SK-N-SH (cell line): ENCODE measurements around the gene TFF3. TPM values are rescaled to one million over a fixed set of nuclear protein-coding genes. Genes with fewer than 3 reads are reported as not detected.

Source experiments
- CTCF ChIA-PET: fragments of 300-600, 350-600 bp; formaldehyde crosslinking; extraction: SDS; loops from one replicate; lab custom pipeline; 2021; lab: Yijun Ruan, JAX
- POLR2A ChIA-PET: fragments of 350-600 bp; sonication (Branson Sonifier 250); formaldehyde crosslinking; extraction: SDS; loops from one replicate; lab custom pipeline; 2020; ENCODE audit warnings: antibody characterized with exemption, inconsistent platforms; lab: Yijun Ruan, JAX
- DNase-seq: peaks from one replicate; pipeline ENCODE4 v3.0.0; 2012
- H2AFZ ChIP-seq: fragments of 200-600 bp; sonication (generic); 2 replicates; pipeline ENCODE4 v1.8.1; 2016; ENCODE audit warnings: antibody characterized with exemption, mild to moderate bottlenecking, low read depth
- H3F3A ChIP-seq: fragments of 200-600 bp; sonication (generic); replicated peaks from 2 replicates; pipeline ENCODE3; 2016; ENCODE audit warnings: antibody characterized with exemption, mild to moderate bottlenecking; ENCODE audit not compliant: insufficient read depth
- H3K27ac ChIP-seq, 2 experiments: fragments of 200-500 bp in 1 of 2; fragments of 200-600 bp in 1 of 2; sonication (Bioruptor generic) in 1 of 2; sonication (generic), shearing (Covaris generic) in 1 of 2; 2 replicates each; pipeline versions ENCODE4 v1.5.1 to v1.6.1; 2014 to 2016; ENCODE audit warnings: low read depth in 2 of 2, inconsistent platforms in 1 of 2, low read length in 1 of 2, mild to moderate bottlenecking in 1 of 2, mixed read lengths in 1 of 2
- H3K27me3 ChIP-seq: fragments of 200-600 bp; sonication (generic), shearing (Covaris generic); 2 replicates; pipeline ENCODE4 v1.6.1; 2016; ENCODE audit warnings: mixed run types; ENCODE audit not compliant: insufficient read depth
- H3K36me3 ChIP-seq, 2 experiments: fragments of 200-500 bp in 1 of 2; fragments of 200-600 bp in 1 of 2; sonication (Bioruptor generic) in 1 of 2; sonication (generic) in 1 of 2; replicated peaks in 1 of 2; 2 replicates each; pipeline versions ENCODE3 to v1.5.1; 2014 to 2016; ENCODE audit warnings: low read length in 1 of 2, mild to moderate bottlenecking in 1 of 2; ENCODE audit not compliant: insufficient read depth in 2 of 2, control insufficient read depth in 1 of 2
- H3K4me1 ChIP-seq, 2 experiments: fragments of 200-500 bp in 1 of 2; fragments of 200-600 bp in 1 of 2; sonication (Bioruptor generic) in 1 of 2; sonication (generic), shearing (Covaris generic) in 1 of 2; 2 replicates each; pipeline versions ENCODE4 v1.5.1 to v1.6.1; 2014 to 2016; ENCODE audit warnings: low read depth in 1 of 2, low read length in 1 of 2, mixed run types in 1 of 2; ENCODE audit not compliant: insufficient read depth in 2 of 2, control insufficient read depth in 1 of 2
- H3K4me2 ChIP-seq: fragments of 200-600 bp; sonication (generic), shearing (Covaris generic); 2 replicates; pipeline ENCODE4 v1.6.1; 2017; ENCODE audit warnings: mixed run types
- H3K4me3 ChIP-seq, 2 experiments: fragments of 200-500 bp in 1 of 2; fragments of 200-600 bp in 1 of 2; sonication (Bioruptor generic) in 1 of 2; sonication (generic), shearing (Covaris generic) in 1 of 2; 2 replicates each; pipeline versions ENCODE4 v1.5.1 to v1.8.1; 2014 to 2016; ENCODE audit warnings: low read depth in 2 of 2, inconsistent platforms in 1 of 2, low read length in 1 of 2, mild to moderate bottlenecking in 1 of 2, mixed read lengths in 1 of 2, moderate library complexity in 1 of 2
- H3K79me2 ChIP-seq: fragments of 200-600 bp; sonication (generic); 2 replicates; pipeline ENCODE4 v1.8.1; 2017; ENCODE audit warnings: mild to moderate bottlenecking; ENCODE audit not compliant: insufficient read depth
- H3K9ac ChIP-seq: fragments of 200-600 bp; sonication (generic); 2 replicates; pipeline ENCODE4 v1.6.1; 2017; ENCODE audit warnings: mixed run types
- H3K9me2 ChIP-seq: fragments of 200-600 bp; sonication (generic); 2 replicates; pipeline ENCODE4 v1.6.1; 2017; ENCODE audit warnings: mixed run types
- H3K9me3 ChIP-seq: fragments of 200-600 bp; sonication (generic); 2 replicates; pipeline ENCODE4 v1.6.1; 2017; ENCODE audit warnings: mixed run types, mild to moderate bottlenecking, moderate library complexity
- H4K20me1 ChIP-seq: fragments of 200-600 bp; sonication (generic); 2 replicates; pipeline ENCODE4 v1.6.1; 2017; ENCODE audit warnings: mild to moderate bottlenecking, mixed run types; ENCODE audit not compliant: insufficient read depth
- ELF1 ChIP-seq: IDR thresholded peaks from 2 replicates; pipeline ENCODE4 v1.4.0; 2012
- IRF3 ChIP-seq: fragments of 150-350 bp; IDR thresholded peaks from 2 replicates; pipeline ENCODE4 v1.6.1; 2016; ENCODE audit warnings: mild to moderate bottlenecking, low read depth, low read length
- JUND ChIP-seq: IDR thresholded peaks from 2 replicates; pipeline ENCODE4 v1.4.0; 2012
- MAX ChIP-seq: IDR thresholded peaks from 2 replicates; pipeline ENCODE4 v1.4.0; 2012; ENCODE audit warnings: low read depth
- MEF2A ChIP-seq: IDR thresholded peaks from 2 replicates; pipeline ENCODE4 v1.4.0; 2012; ENCODE audit warnings: low read depth, borderline replicate concordance
- PBX3 ChIP-seq: IDR thresholded peaks from 2 replicates; pipeline ENCODE4; 2012
- REST ChIP-seq: IDR thresholded peaks from 2 replicates; pipeline ENCODE4 v1.6.1; 2012; ENCODE audit warnings: mild to moderate bottlenecking, low read depth, low read length, moderate library complexity
- RXRA ChIP-seq: IDR thresholded peaks from 2 replicates; pipeline ENCODE4 v1.4.0; 2012; ENCODE audit warnings: low read depth, mild to moderate bottlenecking, borderline replicate concordance
- SIN3A ChIP-seq: IDR thresholded peaks from 2 replicates; pipeline ENCODE4 v1.6.1; 2012; ENCODE audit warnings: low read depth, mild to moderate bottlenecking, low read length, moderate library complexity, borderline replicate concordance
- SMC3 ChIP-seq: IDR thresholded peaks from 2 replicates; pipeline ENCODE4 v1.6.1; 2012; ENCODE audit warnings: low read depth, low read length, improper control_type of control experiment
- YY1 ChIP-seq: IDR thresholded peaks from 2 replicates; pipeline ENCODE4 v1.4.0; 2012; ENCODE audit warnings: low read depth, mild to moderate bottlenecking
- ZBTB33 ChIP-seq: IDR thresholded peaks from 2 replicates; pipeline ENCODE4 v1.4.0; 2012; ENCODE audit warnings: low read depth, borderline replicate concordance
- WGBS: methylation state at CpG from one replicate; pipeline ENCODE4 v1.1.6; 2017; ENCODE audit warnings: low lambda C conversion rate; 5-methylcytosine and 5-hydroxymethylcytosine counted together
- polyA plus RNA-seq, 3 experiments: library from polyadenylated mRNA; depleted of rRNA; stranded (reverse); fragments of >200 nt; gene quantifications; 2 replicates each; pipeline ENCODE4 v1.2.3, GENCODE V29; 2012

TFF3 gene
- polyA plus RNA-seq, 1 of the 3 experiments (the other 2 are of a cell fraction) = not detected

- Histone ChIP-seq H3K79me2 (no peaks in the 10 kb centered on the region), H3F3A (no peaks in the 10 kb centered on the region), H3K27me3 (no peaks in the 10 kb centered on the region), H3K4me1 (no peaks in the 10 kb centered on the region), H3K9ac (no peak overlapping the region), H3K4me2 (no peak overlapping the region), H4K20me1 (no peaks in the 10 kb centered on the region), H2AFZ (no peak overlapping the region), H3K4me3 (no peak overlapping the region), H3K9me3 (no peaks in the 10 kb centered on the region), H3K9me2 (no peaks in the 10 kb centered on the region), H3K36me3 (no peaks in the 10 kb centered on the region), H3K27ac (no peak overlapping the region)
- no peak for DNase-seq
- WGBS = 66% methylated on average over 11 of the region's 11 CpGs
- ChIA-PET POLR2A (no interaction called here), CTCF (no interaction called here)
- TF ChIP-seq MEF2A = no peak
- TF ChIP-seq JUND = no peak
- no peak for TF ChIP-seq YY1
- TF ChIP-seq RXRA = no peak
- no peak for TF ChIP-seq IRF3
- TF ChIP-seq ZBTB33 = no peak
- TF ChIP-seq SIN3A = no peak
- no peak for TF ChIP-seq REST
- TF ChIP-seq ELF1 = no peak
- TF ChIP-seq PBX3 = no peak
- no peak for TF ChIP-seq SMC3
- no peak for TF ChIP-seq MAX
These were observed 28.8 kb upstream of the TFF3 start for GRCh38 chr21:42343963-42344510.
